HG03469 (cell line): ENCODE results near the gene DCP1B.

Experiments
- ATAC-seq: cut with Tn5 transposase; IDR thresholded peaks from one replicate; pipeline ENCODE4 v1.9.1; 2021; ENCODE audit warnings: mild to moderate bottlenecking, moderate library complexity, moderate number of reproducible peaks; ENCODE audit not compliant: unreplicated experiment

The DCP1B gene

GRCh38 chr12:1935700-1936378 is 68.4 kb downstream of the DCP1B start:
- no peak for ATAC-seq

- no peak for ATAC-seq
Measured at GRCh38 chr12:1935242-1935641, 69.0 kb downstream of the DCP1B start.

GRCh38 chr12:1934831-1935230 is 69.4 kb downstream of the DCP1B start:
- ATAC-seq: no peak

GRCh38 chr12:1934068-1934467 is 70.2 kb downstream of the DCP1B start:
- ATAC-seq: no peak

GRCh38 chr12:1933342-1934051 is 70.8 kb downstream of the DCP1B start:
- no peak for ATAC-seq

GRCh38 chr12:1932264-1932777 is 71.9 kb downstream of the DCP1B start:
- ATAC-seq: no peak

- ATAC-seq: no peak
Measured at GRCh38 chr12:1931642-1932041, 72.6 kb downstream of the DCP1B start.

GRCh38 chr12:1930803-1931597 is 73.3 kb downstream of the DCP1B start:
- ATAC-seq: no peak

- no peak for ATAC-seq
Measured at GRCh38 chr12:1929985-1930802, 74.1 kb downstream of the DCP1B start.

- ATAC-seq: no peak
Measured at GRCh38 chr12:1929241-1929984, 74.8 kb downstream of the DCP1B start.

GRCh38 chr12:1928439-1929121 is 75.7 kb downstream of the DCP1B start:
- no peak for ATAC-seq

- no peak for ATAC-seq
Measured at GRCh38 chr12:1927751-1928351, 76.4 kb downstream of the DCP1B start.

- ATAC-seq: no peak
Measured at GRCh38 chr12:1927051-1927680, 77.1 kb downstream of the DCP1B start.

- ATAC-seq: no peak
Measured at GRCh38 chr12:1926251-1926657, 78.0 kb downstream of the DCP1B start.

- no peak for ATAC-seq
Measured at GRCh38 chr12:1925684-1926006, 78.6 kb downstream of the DCP1B start.

- ATAC-seq: no peak
Measured at GRCh38 chr12:1924996-1925683, 79.1 kb downstream of the DCP1B start.

GRCh38 chr12:1922985-1923384 is 81.3 kb downstream of the DCP1B start:
- ATAC-seq: no peak

- no peak for ATAC-seq
Measured at GRCh38 chr12:1922075-1922709, 82.1 kb downstream of the DCP1B start.
